ENCODE data around the gene PTPRF. TPM values are rescaled to one million over a fixed set of nuclear protein-coding genes. Genes with fewer than 3 reads are reported as not detected.

The PTPRF gene
- total and polyA plus RNA-seq, 4 experiments from 2014 or later: not detected

DNA sequence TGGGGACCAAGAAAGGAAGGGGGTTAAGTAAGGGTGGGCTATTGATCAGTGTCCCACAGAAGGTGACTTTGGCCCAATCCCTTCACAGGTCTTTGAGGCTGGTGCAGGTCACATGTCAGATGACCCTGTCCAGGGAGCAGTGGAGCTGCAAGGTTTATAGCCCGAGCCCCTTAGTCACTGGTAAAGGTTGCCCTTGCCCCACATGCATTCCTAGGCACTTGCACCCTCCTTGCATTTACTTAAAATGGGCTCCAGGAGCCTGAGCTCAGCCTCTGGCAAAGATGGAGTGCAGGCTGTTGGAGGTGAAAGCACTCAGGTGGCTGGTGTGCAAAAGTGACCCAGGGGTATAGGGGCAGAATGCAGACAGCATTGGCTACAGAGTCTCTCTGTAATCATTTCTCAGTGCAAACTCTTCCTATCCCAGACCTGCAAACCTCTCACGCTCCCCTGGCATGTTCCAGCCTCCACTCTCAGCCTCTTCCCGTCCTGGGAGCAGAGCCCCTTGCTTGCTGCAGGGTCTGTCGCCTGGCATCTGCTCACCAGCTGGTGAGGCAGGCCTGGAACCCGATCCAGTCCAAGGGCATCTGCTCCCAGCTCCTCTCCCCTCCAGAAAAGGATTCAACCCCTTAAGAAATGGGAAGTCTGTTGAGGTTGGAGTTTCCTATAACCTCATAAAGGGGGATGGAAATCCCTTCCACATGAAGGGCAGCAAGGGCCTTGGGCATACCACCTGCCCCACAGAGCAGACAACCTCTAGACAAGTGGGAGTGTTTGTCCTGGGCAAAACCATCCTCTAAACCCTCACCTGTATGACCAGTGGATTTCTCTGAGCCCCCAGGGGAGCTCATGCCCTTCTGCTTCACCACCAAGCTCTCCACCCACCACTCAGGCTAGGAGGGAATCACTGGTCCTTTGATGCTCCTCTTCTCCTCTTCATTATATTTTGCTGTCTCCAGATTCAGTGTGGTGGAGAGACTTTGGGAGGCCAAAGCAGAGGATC lies 23.1 kb upstream of the PTPRF start:
- Mint-ChIP-seq H3K36me3 (peaks cover 0 to 4% of the 10 kb centered on the region in 2 donors), H3K4me3 (no peak overlapping the region), H3K9me3 (peaks cover 0 to 5% (median 2%) of the 10 kb centered on the region in 8 donors), H3K27ac (peak overlapping the region in 1 of 7 donors; percentile 3), H3K4me1 (peaks cover 0 to 3% (median 0%) of the 10 kb centered on the region in 4 donors), H3K27me3 (peaks cover 7 to 9% of the 10 kb centered on the region in 2 donors)
- H3K27me3 ChIP-seq (ENCODE audit: insufficient read depth, low read length): no peaks in the 10 kb centered on the region
- intact Hi-C loops (cut with micrococcal nuclease): no loop called here
- DNase-seq: no peak
- no peak overlapping the region for H3K4me3 ChIP-seq (ENCODE audit: low read length in 2 of 2)
- POLR2A ChIA-PET (ENCODE audit: partially characterized antibody): no interaction called here
- no peaks in the 10 kb centered on the region for H3K9me3 ChIP-seq (ENCODE audit: control insufficient read depth in 1 of 2, low read length in 2 of 2)
- no peak overlapping the region for H3K27ac ChIP-seq (ENCODE audit: low read depth, low read length)
- no peaks in the 10 kb centered on the region for H3K4me1 ChIP-seq (ENCODE audit: insufficient read depth, low read length)
- CTCF ChIA-PET (ENCODE audit: partially characterized antibody): interaction anchor here (1.0 kb wide), 1 partner anchor 20 kb away, joined by 3 read pairs; no protein-coding TSS in a partner anchor
- no peaks in the 10 kb centered on the region for H3K36me3 ChIP-seq (ENCODE audit: insufficient read depth, low read length)

DNA sequence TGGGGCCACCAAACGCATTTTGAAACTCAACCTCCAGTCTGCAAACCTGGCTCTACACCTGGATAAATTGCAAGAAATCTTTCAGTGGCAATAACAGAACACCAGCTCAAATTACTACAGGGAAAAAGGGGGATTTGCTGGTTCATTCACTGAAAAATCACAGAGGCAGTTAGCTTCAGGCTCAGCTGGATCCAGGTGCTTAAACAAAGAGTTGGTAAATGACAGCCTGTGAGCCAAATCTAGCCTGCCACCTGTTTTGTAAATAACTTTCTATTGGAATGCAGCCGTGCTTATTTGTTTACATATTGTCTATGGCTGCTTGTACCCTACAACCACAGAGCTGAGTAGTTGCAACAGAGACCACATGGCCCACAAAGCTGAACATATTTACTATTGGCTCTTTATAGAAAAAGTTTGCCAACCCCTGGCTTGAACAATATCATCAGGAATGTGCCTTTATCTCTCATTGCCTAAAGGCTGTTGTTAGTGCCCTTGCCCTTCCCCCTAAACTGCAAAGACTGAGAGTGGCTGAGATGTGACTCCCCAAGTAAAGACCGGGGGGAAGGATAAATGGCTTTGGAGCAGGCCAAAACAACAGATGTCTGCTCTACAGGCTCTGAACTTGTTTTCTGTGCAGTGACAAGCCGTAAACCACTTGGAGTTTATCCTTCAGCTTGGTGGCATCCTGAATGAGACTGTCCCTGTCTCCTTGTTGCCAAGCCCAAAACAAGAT lies 21.5 kb upstream of the PTPRF start:
- H3K4me1 ChIP-seq (ENCODE audit: insufficient read depth, low read length): no peaks in the 10 kb centered on the region
- Mint-ChIP-seq H3K27me3 (peaks cover 7 to 9% of the 10 kb centered on the region in 2 donors), H3K4me3 (no peak overlapping the region), H3K9me3 (peaks cover 0 to 5% (median under 1%) of the 10 kb centered on the region in 8 donors), H3K36me3 (peaks cover 0 to 4% of the 10 kb centered on the region in 2 donors), H3K4me1 (peaks cover 0 to 3% (median 0%) of the 10 kb centered on the region in 4 donors), H3K27ac (no peak overlapping the region)
- no peaks in the 10 kb centered on the region for H3K27me3 ChIP-seq (ENCODE audit: insufficient read depth, low read length)
- intact Hi-C loops (cut with micrococcal nuclease): no loop called here
- H3K36me3 ChIP-seq (ENCODE audit: insufficient read depth, low read length): no peaks in the 10 kb centered on the region
- H3K4me3 ChIP-seq (ENCODE audit: low read length in 2 of 2): no peak overlapping the region
- ChIA-PET CTCF (ENCODE audit: partially characterized antibody) (no interaction called here), POLR2A (ENCODE audit: partially characterized antibody) (no interaction called here)
- no peak overlapping the region for H3K27ac ChIP-seq (ENCODE audit: low read depth, low read length)
- DNase-seq: no peak
- H3K9me3 ChIP-seq (ENCODE audit: control insufficient read depth in 1 of 2, low read length in 2 of 2): no peaks in the 10 kb centered on the region

GRCh38 chr1:43509740-43510375 lies 20.8 kb upstream of the PTPRF start:
- no peaks in the 10 kb centered on the region for H3K27me3 ChIP-seq (ENCODE audit: insufficient read depth, low read length)
- H3K36me3 ChIP-seq (ENCODE audit: insufficient read depth, low read length): no peaks in the 10 kb centered on the region
- DNase-seq: no peak
- no peaks in the 10 kb centered on the region for H3K4me1 ChIP-seq (ENCODE audit: insufficient read depth, low read length)
- ChIA-PET POLR2A (ENCODE audit: partially characterized antibody) (no interaction called here), CTCF (ENCODE audit: partially characterized antibody) (no interaction called here)
- H3K4me3 ChIP-seq (ENCODE audit: low read length in 2 of 2): no peak overlapping the region
- no peaks in the 10 kb centered on the region for H3K9me3 ChIP-seq (ENCODE audit: control insufficient read depth in 1 of 2, low read length in 2 of 2)
- H3K27me3 Mint-ChIP-seq: peaks cover 8 to 10% of the 10 kb centered on the region in 2 donors
- H3K27ac Mint-ChIP-seq: no peak overlapping the region
- peaks cover 0 to 5% (median under 1%) of the 10 kb centered on the region in 8 donors for H3K9me3 Mint-ChIP-seq
- H3K4me3 Mint-ChIP-seq: no peak overlapping the region
- H3K4me1 Mint-ChIP-seq: peaks cover 0 to 3% (median 0%) of the 10 kb centered on the region in 4 donors
- H3K27ac ChIP-seq (ENCODE audit: low read depth, low read length): no peak overlapping the region
- intact Hi-C loops (cut with micrococcal nuclease): no loop called here
- H3K36me3 Mint-ChIP-seq: peaks cover 0 to 4% of the 10 kb centered on the region in 2 donors

DNA sequence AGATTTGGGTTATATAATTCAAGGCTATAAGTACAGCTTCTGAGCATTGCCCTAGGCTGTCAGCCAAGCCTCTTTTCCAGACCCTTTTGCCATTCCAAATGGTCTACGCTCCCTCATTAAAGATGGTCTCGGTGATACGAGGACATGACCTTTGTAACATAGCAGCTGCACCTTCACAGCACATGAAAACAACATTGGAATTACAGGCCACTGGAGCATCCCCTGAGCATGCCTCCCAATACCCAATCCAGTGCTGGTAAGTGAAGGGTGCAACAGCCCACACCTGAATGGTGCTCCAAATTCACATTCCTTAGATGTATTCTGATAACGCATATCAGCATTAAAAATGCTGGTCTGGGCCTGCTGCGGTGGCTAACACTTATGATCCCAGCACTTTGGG lies 20.1 kb upstream of the PTPRF start:
- no peak for DNase-seq
- ChIA-PET POLR2A (ENCODE audit: partially characterized antibody) (no interaction called here), CTCF (ENCODE audit: partially characterized antibody) (no interaction called here)
- no peaks in the 10 kb centered on the region for H3K4me1 ChIP-seq (ENCODE audit: insufficient read depth, low read length)
- H3K4me3 ChIP-seq (ENCODE audit: low read length in 2 of 2): no peak overlapping the region
- no peak overlapping the region for H3K27ac Mint-ChIP-seq
- peaks cover 11 to 14% of the 10 kb centered on the region in 2 donors for H3K27me3 Mint-ChIP-seq
- H3K27ac ChIP-seq (ENCODE audit: low read depth, low read length): no peak overlapping the region
- no peaks in the 10 kb centered on the region for H3K27me3 ChIP-seq (ENCODE audit: insufficient read depth, low read length)
- intact Hi-C loops (cut with micrococcal nuclease): no loop called here
- peaks cover 0 to 5% (median under 1%) of the 10 kb centered on the region in 8 donors for H3K9me3 Mint-ChIP-seq
- no peak overlapping the region for H3K4me3 Mint-ChIP-seq
- peaks cover 0 to 4% of the 10 kb centered on the region in 2 donors for H3K36me3 Mint-ChIP-seq
- no peaks in the 10 kb centered on the region for H3K36me3 ChIP-seq (ENCODE audit: insufficient read depth, low read length)
- peaks cover 0 to 3% (median 0%) of the 10 kb centered on the region in 4 donors for H3K4me1 Mint-ChIP-seq
- H3K9me3 ChIP-seq (ENCODE audit: control insufficient read depth in 1 of 2, low read length in 2 of 2): no peaks in the 10 kb centered on the region

DNA sequence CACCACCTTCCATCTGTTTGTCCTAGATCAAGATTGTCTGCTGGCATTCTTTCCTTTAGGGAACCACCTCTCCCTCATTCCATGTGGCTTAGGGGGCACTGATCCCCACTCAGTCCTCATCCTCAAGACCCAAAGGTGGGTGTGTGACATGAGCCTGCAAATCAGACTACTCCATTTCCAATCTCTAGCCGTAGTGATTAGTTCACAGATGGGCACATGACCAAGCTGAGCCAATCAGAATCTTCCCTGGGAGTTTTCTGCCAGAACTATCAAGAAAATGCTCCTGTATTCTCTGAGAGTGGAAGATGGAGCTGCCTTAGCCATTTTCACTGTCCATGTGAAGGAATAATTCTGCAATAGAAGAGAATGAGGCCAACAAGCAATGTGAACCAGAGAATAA lies 19.3 kb upstream of the PTPRF start:
- peaks cover 0 to 3% (median 0%) of the 10 kb centered on the region in 4 donors for H3K4me1 Mint-ChIP-seq
- H3K4me3 Mint-ChIP-seq: no peak overlapping the region
- Histone ChIP-seq H3K4me3 (ENCODE audit: low read length in 2 of 2) (no peak overlapping the region), H3K27me3 (ENCODE audit: insufficient read depth, low read length) (no peaks in the 10 kb centered on the region), H3K4me1 (ENCODE audit: insufficient read depth, low read length) (no peaks in the 10 kb centered on the region), H3K36me3 (ENCODE audit: insufficient read depth, low read length) (no peaks in the 10 kb centered on the region), H3K27ac (ENCODE audit: low read depth, low read length) (no peak overlapping the region), H3K9me3 (ENCODE audit: control insufficient read depth in 1 of 2, low read length in 2 of 2) (no peaks in the 10 kb centered on the region)
- no peak overlapping the region for H3K27ac Mint-ChIP-seq
- H3K27me3 Mint-ChIP-seq: peaks cover 11 to 12% of the 10 kb centered on the region in 2 donors
- ChIA-PET CTCF (ENCODE audit: partially characterized antibody) (interaction anchor here (0.8 kb wide), 1 partner anchor 18 kb away, joined by 3 read pairs; no protein-coding TSS in a partner anchor), POLR2A (ENCODE audit: partially characterized antibody) (no interaction called here)
- intact Hi-C loops (cut with micrococcal nuclease): no loop called here
- H3K36me3 Mint-ChIP-seq: peaks cover 0 to 4% of the 10 kb centered on the region in 2 donors
- peaks cover 0 to 5% (median under 1%) of the 10 kb centered on the region in 8 donors for H3K9me3 Mint-ChIP-seq
- no peak for DNase-seq

DNA sequence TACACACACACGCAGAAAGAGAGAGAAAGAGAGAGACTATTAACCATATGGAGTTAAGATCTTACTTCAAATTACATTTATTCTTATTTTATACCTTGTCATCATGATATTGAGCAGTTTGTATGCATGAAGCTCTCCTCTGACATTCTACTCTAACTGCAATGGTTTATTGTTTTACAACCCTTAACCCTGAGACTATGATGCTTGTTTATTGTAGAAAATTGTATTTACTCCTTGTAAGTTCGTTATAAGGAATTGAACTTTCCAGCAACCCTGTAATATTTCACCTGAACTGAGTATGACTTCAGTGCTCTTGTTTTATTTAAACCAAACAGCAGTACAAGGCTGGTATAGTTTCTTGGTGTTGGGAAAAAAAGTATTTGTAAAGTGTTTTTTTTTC lies 18.6 kb upstream of the PTPRF start:
- no peaks in the 10 kb centered on the region for H3K4me1 ChIP-seq (ENCODE audit: insufficient read depth, low read length)
- peaks cover 11 to 17% of the 10 kb centered on the region in 2 donors for H3K27me3 Mint-ChIP-seq
- peaks cover 0 to 4% of the 10 kb centered on the region in 2 donors for H3K36me3 Mint-ChIP-seq
- ChIA-PET POLR2A (ENCODE audit: partially characterized antibody) (no interaction called here), CTCF (ENCODE audit: partially characterized antibody) (interaction anchor here (0.8 kb wide), 1 partner anchor 17 kb away, joined by 3 read pairs; no protein-coding TSS in a partner anchor)
- peaks cover 0 to 5% (median under 1%) of the 10 kb centered on the region in 8 donors for H3K9me3 Mint-ChIP-seq
- H3K9me3 ChIP-seq (ENCODE audit: control insufficient read depth in 1 of 2, low read length in 2 of 2): no peaks in the 10 kb centered on the region
- H3K36me3 ChIP-seq (ENCODE audit: insufficient read depth, low read length): no peaks in the 10 kb centered on the region
- no peak overlapping the region for H3K27ac ChIP-seq (ENCODE audit: low read depth, low read length)
- H3K4me3 ChIP-seq (ENCODE audit: low read length in 2 of 2): no peak overlapping the region
- no peak for DNase-seq
- no peak overlapping the region for H3K4me3 Mint-ChIP-seq
- H3K4me1 Mint-ChIP-seq: peaks cover 0 to 3% (median 0%) of the 10 kb centered on the region in 4 donors
- intact Hi-C loops (cut with micrococcal nuclease): no loop called here
- no peak overlapping the region for H3K27ac Mint-ChIP-seq
- H3K27me3 ChIP-seq (ENCODE audit: insufficient read depth, low read length): no peaks in the 10 kb centered on the region

Measured in CD4-positive, alpha-beta memory T cell (primary cell).